Activated CD4-positive, alpha-beta T cell treated with anti-CD3 and anti-CD28 coated beads for 48 hours (primary cell): ENCODE measurements around the gene IMPDH1.
A peak's percentile ranks its signal among the peaks of the same experiment; 100 is the strongest.
"Not testable (repeated sequence)": the region's sequence is repeated elsewhere in the genome, so short reads cannot be mapped to it uniquely, and the experiment has no call there.

Experiments
- DNase-seq: peaks from one replicate; pipeline ENCODE4 v3.0.0-alpha.2; 2020

The IMPDH1 gene

DNA sequence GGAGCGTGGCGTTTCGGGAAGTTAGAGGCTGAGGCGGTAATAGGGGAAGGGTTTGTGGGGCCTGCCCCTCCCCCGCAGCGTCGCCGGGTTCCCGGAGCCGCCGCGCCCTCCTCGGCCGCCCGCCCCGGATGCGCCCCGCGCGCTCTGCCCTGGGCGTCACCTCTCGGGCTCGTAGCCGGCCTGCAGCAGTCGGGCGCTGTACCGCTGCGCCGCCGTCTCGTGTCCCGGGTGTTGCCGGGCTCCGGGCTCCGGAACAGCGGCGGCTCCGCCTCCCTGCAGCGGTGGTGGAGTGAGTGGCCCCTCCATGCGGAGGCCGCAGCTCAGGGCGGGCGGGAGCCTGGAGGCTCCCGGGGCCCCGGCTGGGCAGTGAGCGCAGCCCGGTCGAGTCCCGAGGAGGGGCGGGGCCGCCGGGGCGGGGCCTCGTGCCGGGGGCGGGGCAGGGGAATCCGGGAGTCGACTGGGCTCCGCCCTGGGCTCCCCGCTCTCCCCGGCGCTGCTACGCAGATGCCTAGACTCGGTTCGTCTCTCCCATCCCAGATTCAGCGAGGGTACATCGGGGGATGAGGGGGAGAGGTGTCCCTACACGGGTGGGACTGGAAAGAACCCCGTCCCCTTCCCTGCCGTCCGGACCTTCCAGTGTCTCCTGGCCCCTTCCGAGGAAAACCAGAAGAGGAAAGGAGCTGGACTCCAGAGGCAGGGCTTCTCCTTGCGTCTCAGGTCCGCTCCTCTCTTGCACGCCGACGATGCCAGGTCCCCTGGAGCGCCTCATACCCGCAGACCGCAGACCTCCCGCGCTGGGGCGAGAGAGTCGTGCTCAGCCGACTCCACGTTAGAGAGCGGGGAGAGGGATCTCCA is at the start of gene IMPDH1:
TSS of gene IMPDH1 (minus strand) at position 387 of the 855 bp plus-strand sequence. CDS start at position 306, 81 bp downstream.
- peak; percentile 89 for DNase-seq

DNA sequence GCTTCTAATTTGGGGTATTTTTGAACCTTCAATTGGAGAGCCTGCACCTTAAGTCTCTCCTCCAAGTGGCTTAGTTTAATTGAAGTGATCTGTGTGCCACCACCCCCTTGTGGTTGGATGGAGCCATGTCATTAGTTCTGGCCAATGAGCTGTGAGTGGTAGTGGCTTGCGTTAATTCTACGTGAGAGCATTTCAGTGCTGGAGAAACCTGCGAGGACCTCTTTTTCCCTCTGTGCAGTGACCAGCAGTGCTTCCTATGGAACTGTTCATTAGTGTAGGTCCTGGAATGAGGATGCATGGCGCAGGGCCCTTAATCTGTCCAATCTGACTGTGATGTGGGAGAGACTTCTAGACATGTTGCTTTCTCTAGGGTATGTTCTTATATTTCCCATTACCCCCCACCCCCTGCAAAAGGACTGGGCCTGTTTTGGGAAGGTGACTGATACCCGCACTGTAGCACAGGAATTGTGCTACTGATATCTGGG is 49.7 kb upstream of the IMPDH1 start:
- peak; percentile 71 for DNase-seq

GRCh38 chr7:128458956-128459355 is 49.2 kb upstream of the IMPDH1 start:
- DNase-seq, result peak; percentile 58

- not testable (repeated sequence) for DNase-seq
These were observed 47.6 kb upstream of the IMPDH1 start for GRCh38 chr7:128457385-128457784.

GRCh38 chr7:128456255-128456725 is 46.5 kb upstream of the IMPDH1 start:
- no peak for DNase-seq

DNA sequence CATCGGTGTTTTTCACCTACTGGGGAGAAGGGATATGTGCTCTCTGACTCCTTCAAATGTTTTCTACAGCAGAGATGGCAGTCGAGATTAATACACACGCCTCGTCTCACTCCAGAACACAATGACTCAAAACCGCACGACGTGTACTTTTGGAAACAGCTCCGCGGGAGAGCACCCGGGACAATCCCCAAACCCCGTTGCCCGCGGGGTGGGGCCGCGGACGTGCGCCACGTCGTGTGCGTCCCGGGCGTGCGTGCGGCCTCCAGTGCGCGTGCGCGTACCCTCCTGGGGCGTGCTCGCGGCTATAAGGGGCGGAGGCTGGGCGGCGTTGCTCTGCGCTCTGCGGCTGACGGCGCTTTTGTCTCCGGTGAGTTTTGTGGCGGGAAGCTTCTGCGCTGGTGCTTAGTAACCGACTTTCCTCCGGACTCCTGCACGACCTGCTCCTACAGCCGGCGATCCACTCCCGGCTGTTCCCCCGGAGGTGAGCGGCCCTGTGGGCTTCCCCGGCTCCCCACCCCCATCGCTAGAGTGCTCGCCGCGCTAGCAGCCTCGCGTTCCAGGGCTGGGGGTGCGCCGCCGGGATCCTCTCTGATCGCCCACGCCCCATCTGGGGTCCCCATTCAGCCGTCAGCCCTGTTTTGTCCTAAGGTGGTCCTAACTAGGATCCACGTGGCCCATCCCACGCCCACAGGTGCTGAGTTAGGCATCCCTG is 45.9 kb upstream of the IMPDH1 start, which contains the start of gene HILPDA:
TSS of gene HILPDA (plus strand) at position 336 of the 712 bp plus-strand sequence. CDS start 1,391 bp downstream, outside the sequence.
- peak; percentile 97 for DNase-seq

DNA sequence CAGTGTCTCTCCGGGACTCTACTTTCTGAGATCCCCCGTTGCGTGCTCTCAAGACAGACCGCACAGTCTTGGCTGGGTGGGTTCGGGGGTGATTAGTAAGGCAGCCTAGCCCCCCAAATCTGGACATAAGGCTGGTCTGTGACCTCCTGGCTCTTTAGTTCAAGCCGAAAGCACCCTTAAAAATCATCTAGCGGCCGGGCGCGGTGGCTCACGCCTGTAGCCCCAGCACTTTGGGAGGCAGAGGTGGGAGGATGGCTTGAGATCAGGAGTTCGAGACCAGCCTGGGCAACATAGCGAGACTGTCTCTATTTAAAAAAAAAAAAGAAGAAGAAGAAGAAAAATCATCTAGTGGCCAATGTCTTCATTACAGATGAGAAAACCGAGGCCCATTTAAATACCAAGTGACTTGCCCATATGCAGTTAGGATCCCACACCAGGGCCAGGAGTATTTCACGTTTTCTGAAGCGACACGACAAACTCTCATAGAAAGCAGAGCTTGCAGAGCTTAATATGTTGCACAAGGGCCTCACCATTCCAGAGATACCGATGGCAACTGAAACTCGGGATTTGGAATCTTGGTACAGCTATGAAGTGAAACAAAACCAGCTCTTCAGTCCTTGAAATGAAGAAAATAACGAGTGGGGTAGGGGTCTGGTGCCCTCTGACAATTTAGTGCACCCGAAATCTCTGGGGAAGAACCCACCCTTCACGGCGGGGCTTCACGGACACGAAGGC is 45.2 kb upstream of the IMPDH1 start:
- DNase-seq, result no peak

GRCh38 chr7:128453836-128454804 is 44.3 kb upstream of the IMPDH1 start:
- no peak for DNase-seq

- DNase-seq, result no peak
These were observed 42.8 kb upstream of the IMPDH1 start for GRCh38 chr7:128452552-128452951.

DNA sequence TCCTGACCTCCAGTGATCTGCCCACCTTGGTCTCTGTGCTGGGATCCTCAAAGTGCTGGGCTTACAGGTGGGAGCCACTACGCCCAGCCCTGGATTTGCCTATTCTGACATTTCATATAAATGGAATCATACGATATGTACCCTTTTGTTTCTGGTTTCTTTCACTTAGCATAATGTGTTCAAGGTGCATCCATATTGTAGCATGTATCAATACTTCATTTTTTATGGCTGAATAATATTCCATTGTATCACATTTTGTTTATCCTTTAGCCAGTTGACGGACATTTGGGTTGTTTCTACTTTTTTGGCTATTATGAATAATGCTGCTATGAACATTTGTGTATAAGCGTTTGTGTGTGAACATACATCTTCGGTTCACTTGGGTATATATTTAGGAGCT is 41.1 kb upstream of the IMPDH1 start:
- DNase-seq, result no peak

- no peak for DNase-seq
These were observed 40.6 kb upstream of the IMPDH1 start for GRCh38 chr7:128450409-128450808.

DNA sequence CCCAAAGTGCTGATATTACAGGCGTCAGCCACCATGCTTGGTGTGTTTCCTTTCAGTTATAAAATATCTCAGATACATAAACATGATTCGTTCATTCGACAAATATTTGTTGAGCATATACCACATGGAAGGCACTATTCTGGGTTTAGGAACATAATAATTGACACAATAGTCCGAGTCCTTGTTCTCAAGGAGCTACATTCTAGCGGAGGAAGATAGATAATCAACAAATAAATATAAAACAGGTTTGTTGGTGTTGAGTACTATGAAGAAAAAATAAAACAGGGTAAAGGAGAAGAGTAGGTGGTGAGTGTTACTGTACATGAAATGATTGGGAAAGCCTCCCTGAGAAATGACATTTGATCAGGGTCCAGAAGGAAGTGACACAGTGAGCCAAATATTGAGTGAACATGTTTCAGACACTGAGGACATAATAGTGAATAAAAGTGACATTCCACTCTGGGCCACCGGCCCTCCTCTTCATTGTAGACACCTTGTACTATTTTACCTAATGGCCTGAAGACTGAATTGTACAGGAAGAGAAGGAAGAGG is 39.0 kb upstream of the IMPDH1 start:
- DNase-seq, result no peak

DNA sequence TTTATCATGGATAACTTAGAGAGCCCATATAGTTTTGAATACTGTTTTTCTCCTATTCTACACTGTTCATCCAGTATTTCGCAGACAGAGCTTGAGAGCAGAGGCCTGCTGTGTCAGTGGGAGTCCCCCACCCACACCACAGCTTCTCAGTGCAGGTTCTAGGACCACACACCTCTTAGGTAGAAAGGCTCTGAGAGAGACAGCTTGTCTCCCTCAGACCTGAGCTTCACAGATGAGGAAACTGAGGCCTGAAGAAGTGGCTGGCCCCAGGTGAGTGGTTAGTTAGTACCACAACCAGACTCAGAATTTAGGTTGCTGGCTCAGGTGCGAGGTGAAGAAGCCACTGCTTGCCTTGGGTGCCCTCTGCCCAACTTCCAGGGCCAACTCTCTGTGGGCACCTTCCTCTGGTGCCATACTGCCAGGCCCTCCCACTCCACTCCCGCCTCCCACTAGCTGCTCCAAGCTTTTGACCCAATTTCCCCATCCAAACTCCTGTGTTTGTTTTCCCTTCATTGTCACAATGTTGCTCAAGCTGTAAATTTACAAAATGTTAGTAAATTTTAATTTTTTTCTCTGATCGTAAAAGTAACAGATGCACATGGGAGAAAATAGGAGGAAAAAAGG is 38.3 kb upstream of the IMPDH1 start:
- DNase-seq, result peak; percentile 31

DNA sequence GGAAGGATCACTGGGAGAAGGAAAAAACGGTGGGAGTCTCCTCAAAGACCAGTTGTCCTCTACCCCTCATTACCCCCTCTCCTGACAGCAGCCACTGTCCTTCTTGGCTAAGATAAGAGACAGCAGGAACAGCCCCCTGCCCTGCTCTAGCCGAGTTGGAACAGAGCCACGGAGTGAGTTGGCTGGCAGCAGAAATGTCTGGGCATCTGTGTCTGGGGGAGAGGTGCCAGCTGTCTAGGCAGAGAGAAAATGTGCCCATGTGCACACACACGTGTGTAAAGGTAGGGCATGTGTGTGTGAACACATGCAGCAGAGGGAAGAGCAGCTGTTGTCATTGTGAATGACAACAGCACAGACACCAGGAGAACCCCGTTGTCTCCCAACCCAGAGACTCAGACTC is 36.5 kb upstream of the IMPDH1 start:
- DNase-seq, result no peak

GRCh38 chr7:128443831-128444600 is 34.2 kb upstream of the IMPDH1 start:
- DNase-seq, result no peak

DNA sequence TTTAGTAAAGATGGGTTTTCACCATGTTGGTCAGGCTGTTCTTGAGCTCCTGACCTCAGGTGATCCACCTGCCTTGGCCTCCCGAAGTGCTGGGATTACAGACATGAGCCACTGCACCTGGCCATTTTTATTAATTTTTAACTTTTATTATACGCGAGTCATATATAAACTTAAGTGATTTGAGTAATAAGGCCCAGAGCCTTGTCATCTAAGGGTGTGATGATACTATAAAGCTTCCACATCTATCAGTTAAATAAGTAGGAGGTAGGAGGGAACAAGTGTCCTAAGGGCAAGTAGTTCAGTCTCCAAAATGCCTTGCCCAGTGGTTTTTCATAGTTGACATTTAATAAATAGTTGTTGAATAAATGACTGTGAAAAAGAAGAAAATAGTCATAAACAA is 32.6 kb upstream of the IMPDH1 start:
- no peak for DNase-seq

GRCh38 chr7:128437426-128438332 is 27.9 kb upstream of the IMPDH1 start:
- DNase-seq, result no peak

- DNase-seq, result no peak
These were observed 25.5 kb upstream of the IMPDH1 start for GRCh38 chr7:128435327-128435686.
